PC-9 (cell line): ENCODE measurements around the gene CNTN5.

Experiments used
- CTCF ChIP-seq: fragments of 200-600 bp; sonication (generic); conservative IDR thresholded peaks from 2 replicates; pipeline ENCODE4 v1.6.1; 2017; ENCODE audit warnings: mixed run types, antibody characterized with exemption, mild to moderate bottlenecking, moderate library complexity
- EZH2 ChIP-seq: fragments of 200-600 bp; sonication (generic); IDR thresholded peaks from 2 replicates; pipeline ENCODE4 v1.8.0; 2017; ENCODE audit warnings: antibody characterized with exemption, low read depth

DNA sequence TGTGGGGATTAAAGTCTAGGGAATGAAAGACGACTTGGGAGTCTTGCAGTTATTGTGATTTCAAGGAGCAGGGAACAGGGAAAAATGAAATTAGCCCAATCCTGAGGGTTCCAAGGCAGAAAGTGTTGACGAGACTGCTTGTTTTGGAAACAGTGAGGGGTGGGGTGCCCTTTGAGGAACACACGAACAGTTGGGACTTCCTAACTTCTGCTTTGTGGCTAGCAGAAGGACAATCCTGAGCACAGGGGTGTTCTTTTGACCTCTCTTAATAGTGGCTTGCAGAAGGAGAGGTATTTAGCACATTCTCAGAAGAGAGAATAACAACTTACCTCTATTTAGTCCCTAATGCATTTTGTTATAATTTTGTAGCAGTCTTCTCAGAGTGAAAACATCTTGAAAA, 1120.5 kb downstream of the CNTN5 start:
- TF ChIP-seq CTCF (no peak), EZH2 (no peak)
